Hematopoietic multipotent progenitor cell treated with erythropoietin and hydrocortisone succinate and interleukin-3 and kit ligand, for 17 days (in vitro differentiated cells): ENCODE data around the gene TANC1.

ENCODE experiments used
- DNase-seq: peaks from one replicate; pipeline ENCODE4 v3.0.0-alpha.2; 2015; ENCODE audit warnings: low spot score

The TANC1 gene

GRCh38 chr2:159063677-159064076, 95.2 kb downstream of the TANC1 start:
- DNase-seq: no peak

GRCh38 chr2:159064446-159065301, 96.2 kb downstream of the TANC1 start:
- no peak for DNase-seq

GRCh38 chr2:159065313-159065712, 96.9 kb downstream of the TANC1 start:
- no peak for DNase-seq

- no peak for DNase-seq
Measured at GRCh38 chr2:159065891-159066290, 97.5 kb downstream of the TANC1 start.

GRCh38 chr2:159066541-159067156, 98.2 kb downstream of the TANC1 start:
- DNase-seq: no peak

- DNase-seq: no peak
Measured at GRCh38 chr2:159067971-159068370, 99.5 kb downstream of the TANC1 start.

- no peak for DNase-seq
Measured at GRCh38 chr2:159069229-159069628, 100.8 kb downstream of the TANC1 start.

- no peak for DNase-seq
Measured at GRCh38 chr2:159070235-159070634, 101.8 kb downstream of the TANC1 start.

GRCh38 chr2:159071190-159071915, 102.9 kb downstream of the TANC1 start:
- no peak for DNase-seq

GRCh38 chr2:159072795-159073194, 104.4 kb downstream of the TANC1 start:
- no peak for DNase-seq

GRCh38 chr2:159073256-159073655, 104.8 kb downstream of the TANC1 start:
- DNase-seq: no peak

- DNase-seq: no peak
Measured at GRCh38 chr2:159074605-159075004, 106.2 kb downstream of the TANC1 start.

GRCh38 chr2:159075727-159076126, 107.3 kb downstream of the TANC1 start:
- DNase-seq: no peak

GRCh38 chr2:159076241-159076640, 107.8 kb downstream of the TANC1 start:
- DNase-seq: no peak

- no peak for DNase-seq
Measured at GRCh38 chr2:159077869-159078268, 109.4 kb downstream of the TANC1 start.

GRCh38 chr2:159078443-159078842, 110.0 kb downstream of the TANC1 start:
- no peak for DNase-seq

GRCh38 chr2:159080641-159081040, 112.2 kb downstream of the TANC1 start:
- DNase-seq: no peak

- DNase-seq: no peak
Measured at GRCh38 chr2:159082119-159082518, 113.7 kb downstream of the TANC1 start.

- no peak for DNase-seq
Measured at GRCh38 chr2:159084384-159085370, 116.2 kb downstream of the TANC1 start.

GRCh38 chr2:159086342-159086741, 117.9 kb downstream of the TANC1 start:
- peak; percentile 36 for DNase-seq

GRCh38 chr2:159086826-159087225, 118.4 kb downstream of the TANC1 start:
- no peak for DNase-seq

- no peak for DNase-seq
Measured at GRCh38 chr2:159088906-159089305, 120.5 kb downstream of the TANC1 start.
